HG03520 (cell line): ENCODE data around the gene B4GALNT2.
"Not testable (repeated sequence)": the region's sequence is repeated elsewhere in the genome, so short reads cannot be mapped to it uniquely, and the experiment has no call there.

ENCODE experiments used
- ATAC-seq: cut with Tn5 transposase; IDR thresholded peaks from one replicate; pipeline ENCODE4 v1.9.1; 2021; ENCODE audit warnings: mild to moderate bottlenecking, moderate library complexity; ENCODE audit not compliant: unreplicated experiment

B4GALNT2 gene, protein sequence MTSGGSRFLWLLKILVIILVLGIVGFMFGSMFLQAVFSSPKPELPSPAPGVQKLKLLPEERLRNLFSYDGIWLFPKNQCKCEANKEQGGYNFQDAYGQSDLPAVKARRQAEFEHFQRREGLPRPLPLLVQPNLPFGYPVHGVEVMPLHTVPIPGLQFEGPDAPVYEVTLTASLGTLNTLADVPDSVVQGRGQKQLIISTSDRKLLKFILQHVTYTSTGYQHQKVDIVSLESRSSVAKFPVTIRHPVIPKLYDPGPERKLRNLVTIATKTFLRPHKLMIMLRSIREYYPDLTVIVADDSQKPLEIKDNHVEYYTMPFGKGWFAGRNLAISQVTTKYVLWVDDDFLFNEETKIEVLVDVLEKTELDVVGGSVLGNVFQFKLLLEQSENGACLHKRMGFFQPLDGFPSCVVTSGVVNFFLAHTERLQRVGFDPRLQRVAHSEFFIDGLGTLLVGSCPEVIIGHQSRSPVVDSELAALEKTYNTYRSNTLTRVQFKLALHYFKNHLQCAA

DNA sequence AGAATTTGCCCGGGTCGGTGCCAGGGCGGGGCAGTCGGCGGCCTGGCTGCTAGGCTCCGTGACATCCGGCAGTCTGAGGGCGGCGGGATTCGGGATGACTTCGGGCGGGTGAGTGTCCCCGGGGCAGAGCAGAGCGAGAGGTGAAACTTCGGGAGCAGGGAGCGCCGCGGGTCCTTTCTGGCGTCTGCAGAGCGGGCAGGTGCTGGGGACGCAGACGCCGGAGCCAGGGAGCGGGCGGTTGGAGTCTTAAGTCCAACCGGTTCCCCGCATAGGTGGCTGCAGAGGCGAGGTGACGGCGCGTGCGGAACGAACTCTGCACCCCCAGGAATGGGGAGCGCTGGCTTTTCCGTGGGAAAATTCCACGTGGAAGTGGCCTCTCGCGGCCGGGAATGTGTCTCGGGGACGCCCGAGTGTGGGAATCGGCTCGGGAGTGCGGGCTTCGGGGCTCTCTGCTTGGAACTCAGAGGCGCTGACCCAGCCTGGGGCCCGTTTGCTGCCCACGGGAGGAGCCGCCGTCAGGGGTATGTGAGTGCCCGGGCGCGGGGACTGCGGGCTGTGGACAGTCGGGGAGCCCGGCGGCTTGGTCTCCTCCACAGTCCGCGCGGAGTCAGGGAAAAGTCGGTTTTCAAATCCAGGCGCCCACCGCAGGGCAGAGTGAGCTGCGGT lies at the start of gene B4GALNT2:
Gene B4GALNT2 (plus strand): TSS at position 71 of the 666 bp plus-strand sequence. CDS start 24 bp downstream, at position 95.
- no peak for ATAC-seq

DNA sequence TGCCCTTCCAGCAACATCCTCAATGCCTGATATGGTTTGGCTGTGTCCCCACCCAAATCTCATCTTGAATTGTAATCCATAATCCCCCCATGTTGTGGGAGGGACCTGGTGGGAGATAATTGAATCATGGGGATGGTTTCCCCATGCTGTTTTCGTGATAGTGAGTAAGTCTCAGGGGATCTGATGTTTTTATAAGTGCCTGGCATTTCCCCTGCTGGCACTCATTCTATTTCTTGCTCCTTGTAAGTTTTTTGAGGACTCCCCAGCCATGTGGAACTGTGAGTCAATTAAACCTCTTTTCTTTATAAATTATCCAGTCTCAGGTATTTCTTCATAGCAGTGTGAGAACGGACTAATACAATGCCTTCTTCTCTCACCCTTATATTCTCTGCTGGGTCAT lies 47.5 kb upstream of the B4GALNT2 start:
- not testable (repeated sequence) for ATAC-seq

DNA sequence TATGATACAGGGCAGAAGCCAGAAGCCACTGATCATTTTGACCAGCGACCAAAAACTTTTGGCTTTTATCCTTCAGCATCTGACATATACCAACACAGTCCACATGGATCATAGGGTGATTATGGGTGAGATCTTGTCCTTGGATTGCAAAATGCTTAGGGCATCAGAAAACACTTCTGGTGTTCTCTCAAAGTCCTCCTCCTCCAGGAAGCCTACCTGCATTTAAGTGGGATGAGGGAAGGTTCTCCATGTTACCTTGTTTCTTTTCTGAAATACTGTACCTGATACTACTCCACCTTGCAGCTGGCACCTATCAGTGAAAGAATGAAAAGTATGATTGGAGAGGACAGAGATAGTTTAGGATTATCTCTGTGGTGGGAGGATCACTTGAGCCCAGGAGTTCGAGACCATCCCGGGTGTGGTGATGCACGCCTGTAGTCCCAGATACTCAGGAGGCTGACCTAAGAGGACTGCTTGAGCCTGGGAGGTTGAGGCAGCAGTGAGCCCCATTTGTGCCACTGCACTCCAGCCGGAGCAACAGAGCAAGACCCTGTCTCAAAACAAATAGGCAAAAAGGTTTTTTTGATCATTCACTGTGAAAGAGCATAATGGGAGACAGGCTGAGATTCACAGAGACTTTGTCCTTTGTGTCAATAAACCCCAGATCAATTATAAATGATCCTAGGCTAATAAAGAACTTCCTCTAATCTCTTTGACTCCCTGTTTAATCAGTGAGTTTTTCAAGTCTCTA lies 46.8 kb upstream of the B4GALNT2 start:
- no peak for ATAC-seq

DNA sequence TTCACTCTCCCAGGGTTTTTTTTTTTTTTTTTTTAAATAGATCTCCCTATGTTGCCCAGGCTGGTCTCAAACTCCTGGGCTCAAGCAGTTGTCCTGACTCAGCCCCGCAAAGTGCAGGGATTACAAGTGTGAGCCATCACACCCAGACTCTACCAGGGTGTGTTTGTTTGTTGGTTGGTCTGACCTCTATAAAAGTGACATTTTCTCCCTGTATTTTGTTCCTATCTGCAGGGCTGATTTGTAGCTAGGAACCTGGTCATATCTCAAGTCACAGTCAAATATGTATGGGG lies 46.3 kb upstream of the B4GALNT2 start:
- no peak for ATAC-seq

DNA sequence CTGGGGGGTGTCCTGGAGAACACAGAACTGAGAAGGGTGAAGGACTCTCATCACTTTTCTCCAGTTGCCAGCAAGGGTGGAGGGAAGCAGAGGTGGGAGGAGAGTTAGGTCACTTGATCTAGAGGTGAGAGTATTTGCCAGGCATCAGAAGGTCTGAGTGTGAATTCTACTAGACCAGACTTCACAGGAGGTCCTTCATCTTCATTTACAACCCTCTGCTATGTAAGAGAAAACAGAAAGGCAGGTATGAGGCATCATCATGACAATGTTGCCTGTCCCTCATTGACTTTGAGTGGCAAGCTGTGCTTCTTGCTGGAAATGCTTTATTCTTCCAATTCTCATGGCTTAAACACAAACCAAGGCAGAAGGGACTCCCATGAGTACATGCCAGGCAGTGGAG lies 45.9 kb upstream of the B4GALNT2 start:
- no peak for ATAC-seq

DNA sequence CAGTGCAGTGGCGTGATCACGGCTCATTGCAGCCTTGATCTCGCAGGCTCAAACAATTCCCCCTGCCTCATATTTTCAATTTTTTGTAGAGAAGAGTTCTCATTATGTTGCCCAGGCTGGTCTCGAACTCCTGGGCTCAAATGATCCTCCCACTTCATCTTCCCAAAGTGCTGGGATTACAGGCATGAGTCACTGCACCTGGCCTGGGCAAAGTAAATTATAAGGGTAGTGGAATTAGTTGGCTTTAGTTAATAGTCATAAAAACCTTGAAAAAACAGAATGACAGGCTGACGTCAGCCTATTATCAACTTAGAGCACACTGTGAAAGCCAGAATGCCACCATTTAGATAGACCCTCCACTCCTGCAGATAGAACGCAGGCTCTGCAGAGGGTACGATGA lies 43.5 kb upstream of the B4GALNT2 start:
- no peak for ATAC-seq

DNA sequence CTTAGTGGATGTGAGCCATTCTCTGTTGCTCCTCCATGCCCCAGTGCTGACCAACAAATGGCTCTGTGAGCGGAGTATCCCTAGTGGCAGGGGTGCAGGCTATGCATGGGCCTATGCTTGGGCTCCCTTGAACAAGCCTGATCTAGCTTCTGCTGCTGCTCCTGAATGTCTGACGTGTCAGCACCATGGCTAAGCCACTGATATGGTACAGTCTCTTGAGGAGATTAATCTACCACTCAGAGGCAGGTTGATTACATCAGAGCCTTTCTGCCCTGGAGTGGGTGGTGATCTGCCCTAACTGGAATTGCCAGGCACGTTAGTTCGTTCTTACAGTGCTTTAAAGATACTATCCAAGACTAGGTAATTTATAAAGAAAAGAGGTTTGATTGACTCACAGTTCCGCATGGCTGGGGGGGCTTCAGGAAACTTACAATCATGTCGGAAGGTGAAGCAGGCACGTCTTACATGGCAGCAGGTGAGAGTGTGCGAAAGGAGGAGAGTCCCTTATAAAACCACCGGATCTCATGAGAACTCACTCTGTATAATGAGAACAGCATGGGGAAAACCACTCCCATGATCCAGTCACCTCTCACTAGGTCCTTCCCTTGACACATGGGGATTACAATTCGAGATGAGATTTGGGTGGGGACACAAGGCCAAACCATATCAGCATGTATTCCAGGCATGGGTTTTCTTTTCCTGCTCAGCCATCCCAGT lies 41.5 kb upstream of the B4GALNT2 start:
- no peak for ATAC-seq

DNA sequence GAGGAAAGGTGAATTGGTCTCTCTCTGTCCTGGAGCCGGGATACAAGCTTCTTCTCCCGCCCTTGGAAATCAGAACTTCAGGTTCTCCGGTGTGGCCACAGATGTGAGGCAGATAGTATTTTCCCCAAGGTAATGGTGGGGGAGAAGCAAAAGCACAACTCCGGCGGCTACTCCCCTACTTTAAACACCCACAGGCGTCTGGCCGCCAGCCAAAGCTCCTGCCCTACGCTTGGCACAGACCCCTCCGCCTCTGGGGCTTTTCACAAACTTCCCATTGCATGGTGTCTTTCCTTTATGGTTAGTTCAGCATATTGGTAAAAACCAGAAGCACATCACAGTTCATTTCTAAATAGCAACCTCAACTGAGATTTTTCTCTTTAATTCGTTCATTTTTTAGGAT lies 39.4 kb upstream of the B4GALNT2 start:
- ATAC-seq, result no peak

DNA sequence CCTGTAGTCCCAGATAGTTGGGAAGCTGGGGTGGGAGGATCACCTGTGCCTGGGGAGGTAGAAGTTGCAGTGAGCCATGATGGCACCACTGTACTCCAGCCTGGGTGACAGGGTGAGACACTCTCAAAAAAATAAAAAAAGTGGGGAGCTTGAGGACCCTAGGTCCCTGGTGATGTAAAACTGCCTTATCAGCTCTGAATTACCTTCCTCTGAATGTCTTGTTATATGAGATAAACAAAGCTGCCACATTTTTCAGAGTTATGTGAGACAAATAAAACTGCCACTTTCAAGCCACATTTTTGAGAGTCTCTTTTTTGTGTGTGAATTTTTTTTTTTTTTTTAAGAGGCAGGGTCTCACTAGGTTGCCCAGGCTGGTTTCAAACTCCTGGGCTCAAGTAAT lies 32.0 kb upstream of the B4GALNT2 start:
- no peak for ATAC-seq

DNA sequence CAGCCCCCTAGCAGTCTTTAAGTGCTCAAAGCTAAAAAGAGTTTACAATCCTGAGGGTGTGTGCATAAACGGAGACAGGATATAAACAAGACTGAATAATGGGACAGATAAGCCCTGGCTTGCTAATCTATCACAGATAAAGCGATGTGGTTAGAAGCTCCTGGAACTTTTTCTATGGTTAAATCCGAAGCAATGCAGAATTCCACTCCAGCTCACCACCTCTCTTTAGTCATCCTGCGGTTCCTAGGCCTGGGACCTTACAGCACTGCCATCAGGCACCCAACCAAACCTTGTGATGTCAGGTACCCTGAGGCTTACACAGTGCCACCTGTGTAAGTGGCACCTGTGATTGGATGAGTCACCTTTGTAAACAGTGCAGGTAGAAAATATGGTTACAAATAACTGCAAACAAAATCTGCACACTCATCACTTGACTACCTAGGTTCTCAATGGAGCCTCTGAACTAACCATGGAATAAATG lies 31.5 kb upstream of the B4GALNT2 start:
- no peak for ATAC-seq

DNA sequence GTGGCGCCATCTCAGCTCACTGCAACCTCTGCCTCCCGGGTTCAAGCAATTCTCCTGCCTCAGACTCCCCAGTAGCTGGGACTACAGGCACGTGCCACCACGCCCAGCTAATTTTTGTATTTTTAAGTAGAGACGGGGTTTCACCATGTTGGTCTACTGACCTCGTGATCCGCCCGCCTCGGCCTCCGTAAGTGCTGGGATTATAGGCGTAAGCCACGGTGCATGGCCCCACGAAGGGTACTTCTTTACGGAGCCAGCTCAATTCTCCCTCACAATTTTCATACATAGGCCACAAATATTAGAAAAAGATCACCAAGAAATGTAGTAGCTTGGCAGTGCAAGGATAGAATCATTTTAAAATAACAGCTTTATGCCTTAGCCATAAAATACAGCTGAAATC lies 29.2 kb upstream of the B4GALNT2 start:
- ATAC-seq, result not testable (repeated sequence)

DNA sequence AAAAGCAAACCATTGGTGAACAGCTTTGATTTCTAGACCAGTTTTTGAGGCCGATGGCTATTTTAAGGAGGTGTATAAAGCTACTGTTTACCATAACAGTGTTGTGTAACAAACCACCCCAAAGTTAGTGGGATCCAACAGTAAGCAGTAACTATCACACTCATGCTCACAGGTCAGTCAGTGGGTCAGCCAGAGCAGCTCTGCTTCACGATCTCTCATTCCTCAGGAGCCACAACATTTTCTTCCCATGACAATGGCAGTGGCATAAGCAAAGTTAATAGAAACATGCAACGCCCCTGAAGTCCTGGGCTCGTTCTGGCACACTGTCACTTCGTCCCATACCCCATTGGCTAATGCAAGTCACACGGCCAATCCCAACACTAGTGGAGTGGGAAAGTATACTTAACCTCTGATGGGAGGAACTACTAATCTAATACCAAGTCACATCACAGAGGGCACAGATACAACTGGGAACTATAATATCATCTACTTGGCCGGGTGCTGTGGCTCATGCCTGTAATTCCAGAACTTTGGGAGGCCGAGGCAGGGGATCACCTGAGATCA lies 28.0 kb upstream of the B4GALNT2 start:
- ATAC-seq, result no peak

DNA sequence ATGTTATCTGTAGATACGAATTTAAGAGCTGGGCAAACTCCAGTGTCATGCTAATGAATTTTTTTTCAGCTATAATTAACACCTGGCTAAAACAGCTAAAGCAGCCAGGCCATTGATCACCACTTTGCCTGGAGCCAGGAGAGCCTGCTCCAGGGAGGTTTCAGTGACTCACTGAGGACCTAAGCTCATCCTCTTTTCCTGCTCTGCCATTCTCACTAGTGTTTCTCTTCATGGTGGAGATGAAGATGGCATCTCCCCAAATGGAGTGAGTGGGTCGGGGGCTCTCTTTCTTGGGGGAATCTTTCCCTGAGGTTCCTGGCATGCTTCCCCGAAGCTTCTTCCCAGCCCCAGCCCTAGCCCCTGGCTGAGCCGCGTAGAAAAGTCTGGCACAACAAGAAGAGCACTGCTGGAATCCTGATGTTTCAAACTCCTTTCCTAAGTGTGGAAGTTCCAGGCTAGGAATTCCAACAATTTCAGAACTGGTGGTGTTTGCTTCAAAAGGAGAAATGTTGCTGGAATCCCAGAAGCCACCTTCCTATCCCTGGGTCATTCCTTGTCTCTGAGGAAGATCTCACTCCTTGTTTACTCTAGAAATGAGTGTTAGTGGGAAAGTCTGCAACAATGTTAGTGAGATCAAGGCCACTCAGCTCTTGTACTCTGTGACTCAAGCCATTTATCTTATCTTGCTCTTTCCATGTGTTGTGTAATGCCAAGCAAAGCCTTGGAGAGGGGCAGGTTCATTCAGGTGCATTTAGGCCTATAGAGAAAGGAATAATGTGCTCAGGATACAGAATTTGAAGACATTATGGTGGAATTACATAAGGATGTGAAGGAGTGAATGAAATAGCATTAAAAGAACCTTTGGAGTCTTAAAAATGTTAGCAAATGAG lies 26.0 kb upstream of the B4GALNT2 start:
- ATAC-seq, result no peak

DNA sequence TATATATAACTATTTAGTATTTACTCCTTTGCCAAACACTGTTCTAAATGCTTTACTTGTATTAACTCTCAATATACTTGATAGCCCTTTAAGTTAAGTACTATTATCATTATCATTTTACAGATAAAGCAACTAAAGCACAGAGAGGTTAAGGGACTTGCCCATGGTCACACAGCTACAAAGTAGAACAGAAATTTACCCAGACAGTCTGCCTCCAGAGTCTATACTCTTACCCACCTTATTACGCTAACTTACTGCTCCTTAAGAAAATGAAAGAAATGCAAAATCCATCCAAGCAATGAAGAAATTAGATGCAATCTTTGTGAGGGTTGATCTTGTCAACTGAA lies 25.4 kb upstream of the B4GALNT2 start:
- ATAC-seq, result no peak

DNA sequence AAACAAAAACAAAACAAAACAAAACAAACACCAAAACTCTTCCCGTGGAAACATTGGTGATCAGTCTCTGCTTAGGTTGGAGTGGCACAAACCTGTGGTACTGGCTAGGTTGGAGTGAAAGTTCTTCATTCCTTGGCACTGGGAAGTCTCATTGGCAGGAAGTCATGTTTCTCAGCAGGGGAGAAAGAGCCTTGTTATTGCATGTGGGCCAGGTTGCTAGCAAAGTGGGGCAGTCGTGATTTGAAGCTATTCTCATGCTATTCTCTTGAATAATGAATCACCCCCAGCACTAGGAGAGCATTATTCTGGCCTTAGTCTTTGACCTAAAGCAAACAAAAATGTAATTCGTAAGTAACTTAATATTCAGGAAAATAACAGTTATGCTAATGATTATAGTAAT lies 24.3 kb upstream of the B4GALNT2 start:
- ATAC-seq, result no peak

DNA sequence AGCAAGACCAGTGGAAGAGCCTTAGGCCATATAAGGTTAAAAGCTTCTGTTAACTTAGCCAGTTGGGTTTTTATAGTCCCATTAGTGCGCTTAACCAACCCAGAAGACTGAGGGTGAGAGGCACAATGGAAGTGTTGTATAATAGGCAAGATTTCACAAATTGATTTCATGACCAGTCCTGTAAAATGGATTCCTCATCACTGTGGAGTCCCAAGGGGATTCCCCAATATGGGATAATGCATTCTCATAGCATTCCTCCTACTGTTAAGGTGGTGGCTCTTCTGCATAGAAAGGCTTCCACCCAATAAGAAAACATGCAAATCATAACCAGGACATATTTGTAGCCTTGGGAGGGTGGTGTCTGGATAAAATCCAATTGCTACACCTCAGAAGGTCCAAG lies 22.1 kb upstream of the B4GALNT2 start:
- ATAC-seq, result no peak

DNA sequence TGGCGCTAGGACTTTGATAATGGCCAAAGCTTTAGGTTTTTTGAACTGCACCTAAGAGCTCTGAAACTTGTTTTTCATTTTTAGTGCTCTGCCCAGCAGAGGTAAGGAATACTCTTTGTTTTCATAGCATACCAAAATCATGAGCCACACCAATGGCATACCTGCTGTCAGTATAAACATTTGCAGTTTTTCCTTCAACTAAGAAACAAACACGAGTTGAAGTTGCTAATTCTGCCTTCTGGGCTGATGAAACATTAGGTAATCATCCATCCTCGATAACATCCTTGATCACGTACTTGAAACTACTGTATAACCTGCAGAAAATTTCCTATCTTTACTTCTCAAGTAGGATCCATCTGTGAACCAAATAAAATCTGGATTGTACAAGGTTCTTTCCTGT lies 20.6 kb upstream of the B4GALNT2 start:
- no peak for ATAC-seq

DNA sequence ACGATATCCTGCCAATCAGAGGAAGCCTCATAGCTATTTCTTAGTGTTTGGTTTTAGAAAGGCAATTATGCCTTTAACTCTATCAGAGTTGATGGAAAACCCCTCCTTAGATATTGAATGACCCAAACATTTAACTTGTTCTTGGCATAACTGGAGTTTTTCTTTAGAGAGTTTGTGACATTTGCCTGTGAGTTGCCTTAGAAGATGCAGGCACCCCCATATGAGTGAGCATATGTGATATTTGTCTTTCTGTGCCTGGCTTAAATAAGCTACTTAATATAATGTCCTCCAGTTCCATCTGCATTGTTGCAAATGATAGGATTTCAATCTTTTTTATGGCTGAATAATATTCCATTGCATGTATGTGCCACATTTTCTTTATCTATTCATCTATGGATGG lies 19.6 kb upstream of the B4GALNT2 start:
- no peak for ATAC-seq

DNA sequence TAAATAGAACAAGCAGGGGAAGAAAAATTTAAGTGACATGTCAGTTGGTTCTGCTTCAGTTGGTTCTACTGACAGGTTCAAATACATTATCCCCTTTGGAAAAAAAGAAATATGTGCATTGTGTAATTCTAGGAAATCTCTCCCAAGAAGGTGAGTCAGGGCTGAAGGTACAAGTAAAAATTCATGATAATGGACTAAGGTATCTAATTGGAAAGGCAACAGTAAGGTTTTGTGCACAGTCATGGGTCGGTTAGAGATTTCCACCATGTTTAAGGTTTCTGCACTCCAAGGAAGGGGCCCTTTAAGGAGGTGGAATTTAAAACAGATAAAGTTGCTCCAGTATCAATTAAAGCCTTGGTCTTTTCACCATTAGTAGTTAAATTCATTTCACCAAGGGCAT lies 17.9 kb upstream of the B4GALNT2 start:
- ATAC-seq, result no peak
